Activated naive CD8-positive, alpha-beta T cell (primary cell): ENCODE results near the gene CRYBG3.
"Not testable (repeated sequence)": the region's sequence is repeated elsewhere in the genome, so short reads cannot be mapped to it uniquely, and the experiment has no call there.

Source experiments
- H3K27ac Mint-ChIP-seq: one replicate; pipeline ENCODE4 v1.8.0; 2021; ENCODE audit warnings: mixed read lengths
- H3K27me3 Mint-ChIP-seq: one replicate; pipeline ENCODE4 v1.8.0; 2021; ENCODE audit warnings: mixed read lengths
- H3K36me3 Mint-ChIP-seq: one replicate; pipeline ENCODE4 v1.8.0; 2021; ENCODE audit warnings: mixed read lengths
- H3K4me1 Mint-ChIP-seq: one replicate; pipeline ENCODE4 v1.8.0; 2021; ENCODE audit warnings: low read depth, mixed read lengths
- H3K4me3 Mint-ChIP-seq: one replicate; pipeline ENCODE4 v1.8.0; 2021; ENCODE audit warnings: mild to moderate bottlenecking, mixed read lengths
- H3K9me3 Mint-ChIP-seq: one replicate; pipeline ENCODE4 v1.8.0; 2021; ENCODE audit warnings: low read depth, mixed read lengths

The CRYBG3 gene

DNA sequence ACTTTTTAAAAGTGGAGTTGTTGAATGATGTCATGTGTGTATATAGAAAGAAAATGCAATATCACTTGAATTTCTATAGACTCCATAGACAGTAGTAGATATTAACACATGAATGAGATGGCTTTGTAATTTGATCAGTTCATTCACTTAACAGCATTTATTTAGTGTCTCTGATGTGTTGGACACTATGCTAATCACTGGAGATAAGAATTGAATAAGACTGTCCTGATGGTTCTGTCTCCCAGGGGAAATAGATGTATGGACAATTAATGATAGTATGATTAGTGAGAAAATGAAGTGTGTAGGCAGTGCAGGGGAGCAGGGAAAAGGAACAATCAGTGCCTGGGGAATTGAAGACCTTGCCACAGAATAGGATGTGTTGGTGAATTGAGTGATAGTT, 77.5 kb downstream of the CRYBG3 start:
- Mint-ChIP-seq H3K27me3 (no peaks in the 10 kb centered on the region), H3K36me3 (peaks cover 14% of the 10 kb centered on the region), H3K9me3 (no peaks in the 10 kb centered on the region), H3K4me3 (no peak overlapping the region), H3K27ac (no peak overlapping the region), H3K4me1 (peaks cover 8% of the 10 kb centered on the region)

- peaks cover 7% of the 10 kb centered on the region for H3K36me3 Mint-ChIP-seq
- H3K27me3 Mint-ChIP-seq: no peaks in the 10 kb centered on the region
- H3K9me3 Mint-ChIP-seq: no peaks in the 10 kb centered on the region
- peaks cover 8% of the 10 kb centered on the region for H3K4me1 Mint-ChIP-seq
- no peak overlapping the region for H3K27ac Mint-ChIP-seq
- no peak overlapping the region for H3K4me3 Mint-ChIP-seq
These were observed 79.8 kb downstream of the CRYBG3 start for GRCh38 chr3:97901313-97902248.

DNA sequence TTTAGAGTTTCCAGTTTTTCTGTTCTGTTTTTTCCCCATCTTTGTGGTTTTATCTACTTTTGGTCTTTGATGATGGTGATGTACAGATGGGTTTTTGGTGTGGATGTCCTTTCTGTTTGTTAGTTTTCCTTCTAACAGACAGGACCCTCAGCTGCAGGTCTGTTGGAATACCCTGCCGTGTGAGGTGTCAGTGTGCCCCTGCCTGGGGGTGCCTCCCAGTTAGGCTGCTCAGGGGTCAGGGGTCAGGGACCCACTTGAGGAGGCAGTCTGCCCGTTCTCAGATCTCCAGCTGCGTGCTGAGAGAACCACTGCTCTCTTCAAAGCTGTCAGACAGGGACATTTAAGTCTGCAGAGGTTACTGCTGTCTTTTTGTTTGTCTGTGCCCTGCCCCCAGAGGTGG, 88.0 kb downstream of the CRYBG3 start:
- H3K9me3 Mint-ChIP-seq, H3K27ac Mint-ChIP-seq, H3K27me3 Mint-ChIP-seq, H3K36me3 Mint-ChIP-seq, H3K4me3 Mint-ChIP-seq: not testable (repeated sequence)
- peaks cover 23% of the 10 kb centered on the region for H3K4me1 Mint-ChIP-seq

- H3K36me3 Mint-ChIP-seq, H3K9me3 Mint-ChIP-seq, H3K27me3 Mint-ChIP-seq: not testable (repeated sequence)
- Mint-ChIP-seq H3K27ac (peak overlapping the region; percentile 64), H3K4me1 (peaks cover 23% of the 10 kb centered on the region), H3K4me3 (peak overlapping the region; percentile 67)
These were observed 88.5 kb downstream of the CRYBG3 start for GRCh38 chr3:97910236-97910831.

DNA sequence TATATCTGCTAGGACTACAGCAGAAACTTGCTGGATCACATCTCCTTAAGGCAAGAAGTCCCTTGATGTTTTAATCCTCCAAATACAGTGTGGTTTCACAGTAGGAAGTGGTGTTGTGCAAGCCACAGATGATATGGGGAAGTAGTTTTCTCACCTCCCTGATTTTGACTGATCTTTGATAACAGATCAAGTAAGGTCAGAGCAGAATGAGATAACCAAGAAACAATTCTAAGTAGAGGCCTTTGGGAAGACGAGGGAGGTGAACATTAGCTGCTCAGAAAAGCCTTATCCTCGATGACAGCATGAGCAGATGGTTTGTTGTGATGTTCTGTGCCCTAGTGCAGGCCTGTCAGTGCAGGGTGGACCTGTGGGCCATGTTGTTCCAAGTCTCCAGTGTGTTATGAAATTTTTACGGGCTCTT, 89.1 kb downstream of the CRYBG3 start:
- Mint-ChIP-seq H3K36me3 (no peaks in the 10 kb centered on the region), H3K9me3 (no peaks in the 10 kb centered on the region), H3K4me3 (peak overlapping the region; percentile 67), H3K27ac (peak overlapping the region; percentile 64), H3K27me3 (no peaks in the 10 kb centered on the region), H3K4me1 (peaks cover 23% of the 10 kb centered on the region)

- Mint-ChIP-seq H3K4me1 (peaks cover 23% of the 10 kb centered on the region), H3K27me3 (no peaks in the 10 kb centered on the region), H3K36me3 (peaks cover 2% of the 10 kb centered on the region), H3K4me3 (peak overlapping the region; percentile 45), H3K9me3 (no peaks in the 10 kb centered on the region), H3K27ac (peak overlapping the region; percentile 67)
These were observed 89.6 kb downstream of the CRYBG3 start for GRCh38 chr3:97911459-97911858.

DNA sequence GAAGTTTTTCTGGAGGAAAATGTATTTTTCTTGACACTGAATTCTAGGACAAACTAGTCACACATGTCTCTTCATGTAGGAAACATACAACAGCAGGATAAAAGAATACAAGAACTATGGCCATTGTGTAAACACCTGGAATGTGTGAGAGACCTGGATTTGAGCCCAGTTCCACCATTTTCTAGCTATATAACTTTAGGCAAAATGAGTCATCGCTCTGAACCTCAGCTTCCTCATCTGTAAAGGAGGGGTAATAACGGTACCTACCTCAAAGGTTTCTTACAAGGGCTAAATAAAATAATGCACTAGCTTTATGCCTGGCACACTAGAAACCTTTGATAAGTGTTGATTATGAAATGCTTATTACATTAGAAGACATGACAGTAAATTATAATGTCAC, 92.6 kb downstream of the CRYBG3 start:
- no peaks in the 10 kb centered on the region for H3K9me3 Mint-ChIP-seq
- peaks cover 15% of the 10 kb centered on the region for H3K36me3 Mint-ChIP-seq
- H3K4me1 Mint-ChIP-seq: peaks cover 23% of the 10 kb centered on the region
- H3K27ac Mint-ChIP-seq: no peak overlapping the region
- H3K4me3 Mint-ChIP-seq: no peak overlapping the region
- no peaks in the 10 kb centered on the region for H3K27me3 Mint-ChIP-seq

GRCh38 chr3:97916576-97916975, 94.8 kb downstream of the CRYBG3 start:
- Mint-ChIP-seq H3K27ac (no peak overlapping the region), H3K36me3 (peaks cover 24% of the 10 kb centered on the region), H3K4me1 (peaks cover 9% of the 10 kb centered on the region), H3K27me3 (no peaks in the 10 kb centered on the region), H3K9me3 (no peaks in the 10 kb centered on the region), H3K4me3 (no peak overlapping the region)

- Mint-ChIP-seq H3K27me3 (no peaks in the 10 kb centered on the region), H3K4me3 (no peak overlapping the region), H3K9me3 (no peaks in the 10 kb centered on the region), H3K36me3 (peaks cover 29% of the 10 kb centered on the region), H3K4me1 (peaks cover 5% of the 10 kb centered on the region), H3K27ac (no peak overlapping the region)
These were observed 96.2 kb downstream of the CRYBG3 start for GRCh38 chr3:97917813-97918536.

GRCh38 chr3:97927704-97928103, 105.9 kb downstream of the CRYBG3 start:
- peaks cover 21% of the 10 kb centered on the region for H3K36me3 Mint-ChIP-seq
- no peaks in the 10 kb centered on the region for H3K4me1 Mint-ChIP-seq
- H3K9me3 Mint-ChIP-seq: peaks cover 7% of the 10 kb centered on the region
- H3K4me3 Mint-ChIP-seq: no peak overlapping the region
- H3K27me3 Mint-ChIP-seq: no peaks in the 10 kb centered on the region
- no peak overlapping the region for H3K27ac Mint-ChIP-seq

GRCh38 chr3:97928986-97929385, 107.2 kb downstream of the CRYBG3 start:
- Mint-ChIP-seq H3K9me3 (peaks cover 7% of the 10 kb centered on the region), H3K27ac (no peak overlapping the region), H3K4me1 (no peaks in the 10 kb centered on the region), H3K27me3 (no peaks in the 10 kb centered on the region), H3K4me3 (no peak overlapping the region), H3K36me3 (peaks cover 18% of the 10 kb centered on the region)

DNA sequence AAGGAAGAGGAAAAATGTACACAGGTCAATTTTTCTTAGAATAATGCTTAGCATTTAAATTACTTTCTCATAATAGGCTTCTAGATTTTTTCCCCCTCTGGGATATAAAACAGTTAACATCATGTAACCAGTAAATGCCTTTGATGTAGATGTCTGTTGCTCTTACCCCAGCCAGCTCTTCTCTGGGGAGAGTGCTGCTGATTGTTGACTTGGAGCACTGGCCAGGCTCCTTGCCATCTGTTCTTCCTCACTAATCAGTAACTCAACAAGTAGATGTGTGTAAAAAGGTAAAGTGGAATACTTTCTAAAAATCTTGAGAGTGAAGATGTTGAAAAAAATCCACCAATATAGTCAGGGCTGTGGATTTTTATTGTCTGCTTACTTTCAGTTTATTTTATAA, 108.2 kb downstream of the CRYBG3 start:
- Mint-ChIP-seq H3K27me3 (no peaks in the 10 kb centered on the region), H3K9me3 (peaks cover 7% of the 10 kb centered on the region), H3K4me3 (no peak overlapping the region), H3K27ac (no peak overlapping the region), H3K36me3 (peaks cover 14% of the 10 kb centered on the region), H3K4me1 (no peaks in the 10 kb centered on the region)

- no peak overlapping the region for H3K4me3 Mint-ChIP-seq
These were observed 109.4 kb downstream of the CRYBG3 start for GRCh38 chr3:97931218-97931617.

DNA sequence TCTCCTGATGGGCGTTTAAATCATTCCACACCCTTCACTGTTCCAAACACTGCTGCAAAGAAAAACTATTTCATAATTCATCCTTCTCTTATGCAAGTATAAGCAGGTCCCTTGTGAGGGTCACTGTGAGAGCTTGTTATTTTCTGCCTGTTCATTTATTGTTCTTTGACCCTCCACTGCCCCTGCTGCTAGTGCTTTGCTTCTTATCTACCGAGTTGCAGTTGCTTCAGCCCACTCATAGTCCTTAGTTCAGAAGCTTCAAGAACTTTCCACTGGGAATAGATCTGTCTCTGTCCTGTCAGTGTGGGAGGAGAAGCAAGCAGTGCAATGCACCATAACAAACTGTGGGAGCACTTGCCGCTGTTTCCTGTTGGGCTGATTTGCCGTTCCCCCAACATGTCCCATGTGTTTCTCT, 110.6 kb downstream of the CRYBG3 start:
- peaks cover 7% of the 10 kb centered on the region for H3K9me3 Mint-ChIP-seq
- peaks cover 17% of the 10 kb centered on the region for H3K36me3 Mint-ChIP-seq
- no peaks in the 10 kb centered on the region for H3K27me3 Mint-ChIP-seq
- H3K27ac Mint-ChIP-seq: no peak overlapping the region
- no peak overlapping the region for H3K4me3 Mint-ChIP-seq
- H3K4me1 Mint-ChIP-seq: peaks cover 2% of the 10 kb centered on the region

More at GRCh38 chr3:97931218-97931617, 109.4 kb downstream of the CRYBG3 start:
- Mint-ChIP-seq H3K36me3 (peaks cover 15% of the 10 kb centered on the region), H3K9me3 (peaks cover 7% of the 10 kb centered on the region), H3K27me3 (no peaks in the 10 kb centered on the region), H3K27ac (no peak overlapping the region), H3K4me1 (peaks cover 2% of the 10 kb centered on the region)
